GM18907 (cell line): ENCODE results near the gene SLC16A10.
"Not testable (repeated sequence)": the region's sequence is repeated elsewhere in the genome, so short reads cannot be mapped to it uniquely, and the experiment has no call there.

Experiments
- ATAC-seq: cut with Tn5 transposase; IDR thresholded peaks from one replicate; pipeline ENCODE4 v1.9.1; 2021; ENCODE audit warnings: mild to moderate bottlenecking, moderate library complexity; ENCODE audit not compliant: unreplicated experiment

SLC16A10 gene

GRCh38 chr6:111086685-111087084 is 618 bp upstream of the SLC16A10 start:
- ATAC-seq: no peak

GRCh38 chr6:111087871-111088667 is 766 bp downstream of the SLC16A10 start:
- peak; percentile 23 for ATAC-seq

- no peak for ATAC-seq
These were observed 1.3 kb downstream of the SLC16A10 start for GRCh38 chr6:111088668-111089003.

- ATAC-seq: no peak
These were observed 3.5 kb downstream of the SLC16A10 start for GRCh38 chr6:111090766-111091165.

DNA sequence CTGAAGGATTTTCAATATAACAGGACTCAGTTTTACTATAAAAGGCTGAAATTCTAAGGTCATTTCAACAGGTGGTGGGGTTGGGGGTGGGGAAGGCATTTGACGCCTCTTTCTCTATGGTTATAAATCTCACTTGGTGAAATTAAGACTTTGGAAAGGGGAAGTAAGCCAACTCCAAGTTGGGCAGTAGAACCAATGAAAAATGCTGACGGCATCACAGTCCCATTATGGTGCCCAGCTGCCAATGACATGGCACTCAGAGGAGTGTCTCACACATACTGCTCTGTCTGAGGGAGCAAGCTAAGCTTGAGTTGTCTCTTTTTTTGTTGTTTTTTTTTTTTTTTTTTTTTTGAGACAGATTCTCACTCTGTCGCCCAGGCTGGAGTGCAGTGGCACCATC is 4.7 kb downstream of the SLC16A10 start:
- ATAC-seq: no peak

- not testable (repeated sequence) for ATAC-seq
These were observed 8.2 kb downstream of the SLC16A10 start for GRCh38 chr6:111095488-111095887.

DNA sequence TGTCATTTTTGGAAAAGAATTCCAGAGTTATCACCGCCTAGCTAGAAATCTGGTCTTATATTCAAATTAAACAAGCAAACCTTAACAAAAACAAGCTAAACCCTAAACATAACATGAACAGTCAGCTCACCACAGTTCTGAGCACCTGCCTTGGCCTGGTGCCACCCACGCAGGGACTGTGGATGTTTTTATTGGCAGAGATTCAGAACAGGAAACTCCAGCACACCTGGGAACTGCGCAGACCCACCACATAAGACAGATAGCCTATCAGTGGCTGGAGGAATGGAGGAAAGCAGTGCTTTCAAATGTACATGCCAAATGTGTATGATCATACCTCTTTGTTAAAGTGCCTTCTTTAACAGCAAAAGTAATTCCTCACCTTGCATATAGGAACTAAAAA is 8.9 kb downstream of the SLC16A10 start:
- ATAC-seq: no peak

GRCh38 chr6:111098597-111098996 is 11.3 kb downstream of the SLC16A10 start:
- ATAC-seq: no peak

DNA sequence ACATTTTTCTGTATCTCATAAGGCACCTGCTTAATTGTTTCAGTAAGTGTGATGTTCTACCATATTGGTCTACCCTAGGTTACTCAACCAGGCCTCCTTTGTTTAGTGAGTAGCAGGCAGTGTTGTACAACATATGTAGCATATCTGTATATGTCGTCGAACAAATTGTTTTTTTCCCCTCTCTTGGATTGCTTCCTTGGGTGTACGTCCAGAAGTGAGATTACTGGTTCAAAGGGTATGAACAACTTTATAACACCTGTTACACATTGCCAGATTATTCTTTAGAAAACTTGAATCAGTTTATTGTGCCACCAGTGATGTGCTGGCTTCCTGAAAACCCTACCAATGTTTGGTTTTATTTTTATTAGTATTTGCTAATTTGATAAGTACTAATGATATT is 14.7 kb downstream of the SLC16A10 start:
- no peak for ATAC-seq

GRCh38 chr6:111105578-111105977 is 18.3 kb downstream of the SLC16A10 start:
- ATAC-seq: no peak

DNA sequence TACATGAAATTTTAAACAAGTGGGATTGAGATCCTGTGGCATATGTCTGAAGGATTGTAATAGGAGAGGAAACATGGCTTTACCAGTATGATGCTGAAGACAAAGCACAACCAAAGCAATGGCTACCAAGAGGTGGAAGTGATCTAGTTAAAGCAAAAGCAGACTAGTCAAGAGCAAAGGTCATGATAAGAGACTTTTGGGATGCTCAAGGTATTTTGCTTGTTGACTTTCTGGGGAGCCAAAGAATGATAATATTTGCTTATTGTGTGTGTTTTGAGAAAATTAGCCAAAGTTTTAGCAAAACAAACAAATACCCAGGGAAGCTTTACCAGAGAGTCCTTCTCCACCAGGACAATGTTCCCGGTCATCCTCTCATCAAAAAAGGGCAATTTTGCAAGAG is 20.3 kb downstream of the SLC16A10 start:
- no peak for ATAC-seq

GRCh38 chr6:111110036-111110435 is 22.7 kb downstream of the SLC16A10 start:
- ATAC-seq: no peak

DNA sequence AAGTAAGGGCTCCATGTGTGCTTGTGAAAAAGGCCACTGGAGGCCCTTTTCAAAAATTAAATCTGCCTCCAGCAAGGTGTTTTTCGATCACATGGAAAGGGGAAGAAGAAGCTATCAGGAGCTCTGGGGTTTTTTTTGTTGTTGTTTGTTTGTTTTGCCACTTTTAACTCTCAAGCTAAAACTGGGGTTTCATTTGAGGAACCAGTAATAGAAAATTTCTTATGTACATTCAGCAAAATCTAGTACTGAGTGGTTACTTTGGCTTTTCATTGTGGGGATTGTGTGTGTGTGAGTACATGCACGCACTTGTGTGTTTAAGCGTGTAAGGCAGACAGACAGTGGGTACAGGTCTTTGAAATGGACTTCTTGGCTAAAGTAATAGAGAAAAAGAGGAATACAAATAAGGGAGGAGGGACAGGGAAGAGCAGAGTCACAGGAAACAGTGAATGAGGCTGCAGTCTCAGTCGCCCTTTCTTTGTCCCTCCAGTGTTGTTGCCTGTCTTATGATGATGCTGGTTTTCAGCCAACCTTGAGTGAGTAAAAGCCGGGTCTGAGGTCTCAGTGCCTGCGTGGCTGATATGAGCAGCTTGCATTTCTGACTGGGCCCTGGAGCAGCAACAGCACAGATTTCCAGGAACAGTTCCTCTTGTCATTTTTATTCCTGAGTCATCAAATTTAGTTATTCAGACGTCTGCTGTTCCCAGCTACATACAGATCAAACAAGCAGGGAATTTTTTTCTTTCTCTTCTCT is 26.2 kb downstream of the SLC16A10 start:
- no peak for ATAC-seq

GRCh38 chr6:111114087-111114443 is 26.8 kb downstream of the SLC16A10 start:
- no peak for ATAC-seq

- no peak for ATAC-seq
These were observed 27.2 kb downstream of the SLC16A10 start for GRCh38 chr6:111114482-111114881.

- ATAC-seq: no peak
These were observed 31.5 kb downstream of the SLC16A10 start for GRCh38 chr6:111118826-111119225.

GRCh38 chr6:111119571-111120329 is 32.4 kb downstream of the SLC16A10 start:
- ATAC-seq: no peak

- no peak for ATAC-seq
These were observed 34.6 kb downstream of the SLC16A10 start for GRCh38 chr6:111121789-111122350.

DNA sequence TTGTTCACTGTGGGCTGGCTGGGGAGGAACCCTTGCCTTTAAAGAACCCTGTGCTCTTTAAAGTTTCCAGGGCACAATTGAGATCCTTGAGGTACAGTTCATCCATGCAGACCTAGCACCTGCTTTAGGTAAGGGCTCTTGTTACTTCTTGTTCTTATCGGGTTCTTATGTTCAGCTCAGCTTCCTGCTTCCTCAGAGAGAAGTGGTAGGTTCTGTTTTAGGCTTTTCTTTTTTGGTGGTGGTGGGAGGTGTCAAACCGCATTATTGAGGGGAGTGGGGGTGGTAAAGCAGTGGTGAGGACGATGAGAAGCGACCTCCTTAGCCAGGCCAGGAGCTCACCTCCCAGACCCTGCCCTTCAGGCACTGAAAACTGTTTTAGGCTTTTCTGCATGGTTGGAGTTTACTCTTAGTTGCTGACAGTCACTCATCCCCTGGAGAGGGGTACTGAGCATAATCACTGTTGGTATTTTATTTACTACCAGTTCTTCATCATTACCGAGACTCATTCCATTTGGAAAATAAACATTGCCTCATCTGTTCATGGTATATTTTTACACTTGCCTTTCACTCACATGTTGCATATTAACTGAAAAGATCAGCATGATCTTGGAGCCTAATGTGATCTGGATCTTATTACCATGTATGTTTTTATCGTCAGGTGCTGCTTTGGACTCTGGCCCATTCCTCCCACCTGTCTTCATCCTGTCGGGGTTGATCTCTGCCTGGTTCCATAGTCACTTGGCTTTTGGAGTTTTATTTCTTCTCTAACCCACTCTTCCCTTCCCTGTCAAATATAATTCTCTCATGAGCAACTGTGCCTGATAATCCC is 35.4 kb downstream of the SLC16A10 start:
- ATAC-seq: no peak

- no peak for ATAC-seq
These were observed 37.1 kb downstream of the SLC16A10 start for GRCh38 chr6:111124406-111124805.

GRCh38 chr6:111129013-111129412 is 41.7 kb downstream of the SLC16A10 start:
- ATAC-seq: no peak
